Stimulated activated CD8-positive, alpha-beta memory T cell treated with anti-CD3 and anti-CD28 coated beads, Interleukin-4, amount 100 ng/mL, for 4 hours (primary cell): Measurements from ENCODE around the gene NUDT6.
"Not testable (repeated sequence)": the region's sequence is repeated elsewhere in the genome, so short reads cannot be mapped to it uniquely, and the experiment has no call there.

ENCODE experiments used
- DNase-seq, 2 donors: peaks; one replicate each; pipeline ENCODE4 v3.0.0-alpha.2; 2020; ENCODE audit warnings: low read depth in 2 of 2, low spot score in 1 of 2

Gene NUDT6

GRCh38 chr4:122879001-122879400 lies 43.4 kb downstream of the NUDT6 start:
- DNase-seq = no peak

GRCh38 chr4:122876456-122876855 lies 45.9 kb downstream of the NUDT6 start:
- no peak for DNase-seq

GRCh38 chr4:122875949-122876348 lies 46.4 kb downstream of the NUDT6 start:
- DNase-seq = no peak

GRCh38 chr4:122873821-122874593 lies 48.4 kb downstream of the NUDT6 start:
- no peak for DNase-seq

GRCh38 chr4:122873146-122873545 lies 49.3 kb downstream of the NUDT6 start:
- no peak for DNase-seq

GRCh38 chr4:122868235-122868634 lies 54.2 kb downstream of the NUDT6 start:
- not testable (repeated sequence) for DNase-seq

- no peak for DNase-seq
Observed at GRCh38 chr4:122865425-122865824, 57.0 kb downstream of the NUDT6 start.

GRCh38 chr4:122863639-122864038 lies 58.8 kb downstream of the NUDT6 start:
- DNase-seq = no peak

GRCh38 chr4:122861172-122861943 lies 61.0 kb downstream of the NUDT6 start:
- DNase-seq = no peak

GRCh38 chr4:122858705-122859104 lies 63.7 kb downstream of the NUDT6 start:
- no peak for DNase-seq

GRCh38 chr4:122857160-122857559 lies 65.2 kb downstream of the NUDT6 start:
- DNase-seq = no peak

- no peak for DNase-seq
Observed at GRCh38 chr4:122855353-122855890, 67.0 kb downstream of the NUDT6 start.

GRCh38 chr4:122854447-122855352 lies 67.7 kb downstream of the NUDT6 start:
- DNase-seq = no peak

GRCh38 chr4:122851568-122851967 lies 70.8 kb downstream of the NUDT6 start:
- DNase-seq = no peak

GRCh38 chr4:122849789-122850188 lies 72.6 kb downstream of the NUDT6 start:
- not testable (repeated sequence) for DNase-seq

GRCh38 chr4:122847931-122848330 lies 74.5 kb downstream of the NUDT6 start:
- DNase-seq = no peak

- no peak for DNase-seq
Observed at GRCh38 chr4:122845760-122846159, 76.6 kb downstream of the NUDT6 start.

- DNase-seq = no peak
Observed at GRCh38 chr4:122845066-122845465, 77.3 kb downstream of the NUDT6 start.

GRCh38 chr4:122844391-122844790 lies 78.0 kb downstream of the NUDT6 start:
- not testable (repeated sequence) for DNase-seq

GRCh38 chr4:122842984-122843531 lies 79.3 kb downstream of the NUDT6 start:
- no peak for DNase-seq
